K562 (cell line): ENCODE measurements around the gene DMGDH. TPM values are rescaled to one million over a fixed set of nuclear protein-coding genes. Genes with fewer than 3 reads are reported as not detected.

Source experiments
- ARID2 ChIP-seq: fragments of 450-650 bp; IDR thresholded peaks from 2 replicates; pipeline ENCODE4 v1.6.1; 2017; ENCODE audit warnings: antibody characterized with exemption, mild to moderate bottlenecking
- EP300 ChIP-seq: IDR thresholded peaks from 2 replicates; pipeline ENCODE4 v1.6.1; 2012; ENCODE audit warnings: low read length, improper control_type of control experiment
- ETS2 ChIP-seq: IDR thresholded peaks from 2 replicates; pipeline ENCODE4 v1.6.1; 2016; ENCODE audit warnings: borderline replicate concordance, missing genetic modification characterization, mild to moderate bottlenecking, moderate library complexity, missing compliant biosample characterization; ENCODE audit not compliant: poor library complexity, severe bottlenecking
- FOXA3 ChIP-seq, 2 experiments: fragments of 450-650 bp in 1 of 2; sonication (generic) in 1 of 2; formaldehyde crosslinking; IDR thresholded peaks in 1 of 2; conservative IDR thresholded peaks in 1 of 2; 2 replicates each; pipeline versions ENCODE4 v1.4.0 to v1.8.0; 2020 to 2022; ENCODE audit warnings: mild to moderate bottlenecking in 2 of 2, missing genetic modification reagents in 1 of 2
- GABPB1 ChIP-seq: sonication (generic); formaldehyde crosslinking; IDR thresholded peaks from 2 replicates; pipeline ENCODE4 v1.8.0; 2022; ENCODE audit warnings: mild to moderate bottlenecking, missing genetic modification reagents
- JUN ChIP-seq, 2 experiments: sonication (generic) in 1 of 2; formaldehyde crosslinking in 1 of 2; IDR thresholded peaks; 2 replicates each; pipeline versions ENCODE4 v1.6.1 to v1.8.0; 2012 to 2022; ENCODE audit warnings: borderline replicate concordance in 2 of 2, mild to moderate bottlenecking in 2 of 2, improper control_type of control experiment in 1 of 2, low read depth in 1 of 2, low read length in 1 of 2, missing genetic modification reagents in 1 of 2
- SIN3A ChIP-seq, 2 experiments: fragments of 150-350 bp in 1 of 2; IDR thresholded peaks; 2 replicates each; pipeline ENCODE4 v1.6.1; 2011 to 2016; ENCODE audit warnings: borderline replicate concordance in 2 of 2, low read depth in 2 of 2, low read length in 2 of 2, mild to moderate bottlenecking in 2 of 2, moderate library complexity in 2 of 2; ENCODE audit not compliant: control insufficient read depth in 1 of 2
- SIRT6 ChIP-seq: IDR thresholded peaks from one replicate; pipeline ENCODE4 v1.6.1; 2012; ENCODE audit warnings: low read depth, mild to moderate bottlenecking, control low read depth, inconsistent platforms, low read length, moderate library complexity
- SNRNP70 ChIP-seq: fragments of 200-400 bp; formaldehyde crosslinking; optimal IDR thresholded peaks from 2 replicates; pipeline ENCODE3; 2017; ENCODE audit warnings: low read depth, low read length
- SP2 ChIP-seq: IDR thresholded peaks from 2 replicates; pipeline ENCODE4 v1.6.1; 2011; ENCODE audit warnings: mild to moderate bottlenecking, low read depth, low read length, moderate library complexity; ENCODE audit not compliant: poor library complexity, severe bottlenecking; ENCODE audit errors: extremely low read depth
- ZC3H4 ChIP-seq: sonication (generic); formaldehyde crosslinking; IDR thresholded peaks from 2 replicates; pipeline ENCODE4 v1.9.0; 2021; ENCODE audit warnings: missing genetic modification reagents, borderline replicate concordance
- ZKSCAN1 ChIP-seq: fragments of 150-350 bp; IDR thresholded peaks from 2 replicates; pipeline ENCODE4 v1.6.1; 2016; ENCODE audit warnings: low read depth, low read length
- ZNF217 ChIP-seq: sonication (generic); formaldehyde crosslinking; IDR thresholded peaks from 2 replicates; pipeline ENCODE4 v1.8.0; 2022; ENCODE audit warnings: mild to moderate bottlenecking, missing genetic modification reagents
- ZNF232 ChIP-seq: sonication (generic); formaldehyde crosslinking; IDR thresholded peaks from 2 replicates; pipeline ENCODE4 v1.8.0; 2022; ENCODE audit warnings: mild to moderate bottlenecking, missing genetic modification reagents
- ZNF274 ChIP-seq: IDR thresholded peaks from 2 replicates; pipeline ENCODE4 v1.6.1; 2011; ENCODE audit warnings: low read depth, mild to moderate bottlenecking, low read length, moderate library complexity, borderline replicate concordance
- ZNF354B ChIP-seq: fragments of 250-450 bp; sonication (Bioruptor Pico); IDR thresholded peaks from 2 replicates; pipeline ENCODE4 v1.4.0; 2020
- ZNF589 ChIP-seq: fragments of 200-800 bp; sonication (Bioruptor generic); IDR thresholded peaks from 2 replicates; pipeline ENCODE4 v1.6.1; 2016; ENCODE audit warnings: low read depth, missing genetic modification characterization, missing compliant biosample characterization
- polyA plus RNA-seq, 8 experiments: library from polyadenylated mRNA; depleted of rRNA in 4 of 8; stranded (reverse) in 5 of 8; unstranded in 3 of 8; fragments of >200 nt; fragmentation: Nextera tagmentation in 2 of 8; fragmentation: Illumina TruSeq in 1 of 8; extraction: Ambion mirVana in 2 of 8; extraction: Trizol in 1 of 8; gene quantifications; 2 replicates each; pipeline versions ENCODE4 v1.2.1 to v1.2.3, GENCODE V29; 2011 to 2014; ENCODE audit warnings: inconsistent platforms in 1 of 8, missing spikeins in 1 of 8
- total RNA-seq, 7 experiments: library from RNA; depleted of rRNA in 6 of 7; stranded (reverse); fragments of >200 nt in 6 of 7; fragmentation: Illumina TruSeq in 2 of 7; extraction: Trizol in 2 of 7; gene quantifications; 2 replicates each; pipeline versions ENCODE4 v1.2.1 to v1.2.3, GENCODE V29; 2011 to 2021; ENCODE audit warnings: low replicate concordance in 1 of 7
- TF ChIP-seq, protein P1 (sequence below): IDR thresholded peaks from 2 replicates; pipeline ENCODE4 v1.6.1; 2011; ENCODE audit warnings: borderline replicate concordance, low read depth, mild to moderate bottlenecking, moderate library complexity, low read length; ENCODE audit not compliant: insufficient read depth, poor library complexity, severe bottlenecking
- TF ChIP-seq, protein P2 (sequence below): fragments of 450-650 bp; IDR thresholded peaks from 2 replicates; pipeline ENCODE4 v1.6.1; 2018; ENCODE audit not compliant: partially characterized antibody
- TF ChIP-seq, protein P3 (sequence below): fragments of 450-650 bp; formaldehyde crosslinking; IDR thresholded peaks from 2 replicates; pipeline ENCODE4 v1.4.0; 2020; ENCODE audit warnings: mild to moderate bottlenecking, moderate library complexity

The DMGDH gene
- total and polyA plus RNA-seq, 9 of the 15 experiments (the other 6 are each of a cell fraction or from before 2014, with no cell fraction given): 0.13 to 0.58 TPM; not detected in 7

DNA sequence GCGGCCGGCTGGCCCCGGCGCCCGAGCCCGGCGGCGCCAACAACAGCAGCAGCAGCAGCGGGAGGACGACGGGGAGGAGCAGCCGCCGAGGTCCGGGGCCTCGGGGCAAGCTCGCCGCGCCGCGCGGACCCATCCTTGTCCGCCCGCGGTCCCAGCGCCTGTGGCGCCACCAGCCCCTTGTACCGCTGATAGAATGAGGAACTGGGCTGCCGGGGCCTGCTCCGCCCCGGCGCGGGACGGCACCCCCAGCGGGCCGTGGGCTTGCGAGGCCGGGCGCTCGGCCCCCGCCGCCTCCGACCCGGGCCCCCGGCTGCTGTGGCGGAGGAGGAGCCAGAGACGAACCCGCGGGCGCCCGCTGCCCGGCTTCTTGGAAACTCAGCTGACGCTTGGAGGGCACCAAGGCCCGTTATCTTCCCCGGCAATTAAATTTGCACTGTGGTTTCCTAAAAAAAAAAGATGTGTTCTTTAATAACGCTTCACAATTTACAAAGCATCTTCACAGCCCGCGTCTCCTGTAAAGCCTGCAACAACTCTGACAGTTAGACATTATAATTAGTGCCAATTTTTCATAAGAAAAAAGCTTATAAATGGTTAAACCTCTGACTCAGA, 84.3 kb downstream of the DMGDH start, which contains the start of gene ARSB (continued):
- TF ChIP-seq SIN3A (IDR thresholded peaks at IDR 0.05; ENCODE audit: borderline replicate concordance in 2 of 2, control insufficient read depth in 1 of 2, low read depth in 2 of 2, low read length in 2 of 2) (peak; percentile 19 to 27; a peak in 1 of 4 replicates), EP300 (no peak), ZNF354B (CRISPR knock-in tag) (no peak), SIRT6 (no peak), ZNF274 (no peak), ZNF217 (CRISPR knock-in tag) (no peak), ZC3H4 (CRISPR knock-in tag) (no peak), GABPB1 (CRISPR knock-in tag) (no peak; the same call in 1 of the 2 replicates), ZNF232 (CRISPR knock-in tag) (no peak), ZNF589 (CRISPR knock-in tag) (peak; percentile 58; the same call in 1 of the 2 replicates), FOXA3 (CRISPR knock-in tag; conservative IDR thresholded peaks at IDR 0.05 in 1 of 2, IDR thresholded peaks at IDR 0.05 in 1 of 2) (no peak), SNRNP70 (no peak), ARID2 (no peak), ETS2 (tag) (no peak), JUN (IDR thresholded peaks at IDR 0.05; ENCODE audit: borderline replicate concordance, low read depth, low read length) (no peak), JUN (CRISPR knock-in tag; IDR thresholded peaks at IDR 0.05; ENCODE audit: borderline replicate concordance) (no peak), ZKSCAN1 (no peak), SP2 (no peak)
- TF ChIP-seq, protein P1, sequence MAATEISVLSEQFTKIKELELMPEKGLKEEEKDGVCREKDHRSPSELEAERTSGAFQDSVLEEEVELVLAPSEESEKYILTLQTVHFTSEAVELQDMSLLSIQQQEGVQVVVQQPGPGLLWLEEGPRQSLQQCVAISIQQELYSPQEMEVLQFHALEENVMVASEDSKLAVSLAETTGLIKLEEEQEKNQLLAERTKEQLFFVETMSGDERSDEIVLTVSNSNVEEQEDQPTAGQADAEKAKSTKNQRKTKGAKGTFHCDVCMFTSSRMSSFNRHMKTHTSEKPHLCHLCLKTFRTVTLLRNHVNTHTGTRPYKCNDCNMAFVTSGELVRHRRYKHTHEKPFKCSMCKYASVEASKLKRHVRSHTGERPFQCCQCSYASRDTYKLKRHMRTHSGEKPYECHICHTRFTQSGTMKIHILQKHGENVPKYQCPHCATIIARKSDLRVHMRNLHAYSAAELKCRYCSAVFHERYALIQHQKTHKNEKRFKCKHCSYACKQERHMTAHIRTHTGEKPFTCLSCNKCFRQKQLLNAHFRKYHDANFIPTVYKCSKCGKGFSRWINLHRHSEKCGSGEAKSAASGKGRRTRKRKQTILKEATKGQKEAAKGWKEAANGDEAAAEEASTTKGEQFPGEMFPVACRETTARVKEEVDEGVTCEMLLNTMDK: no peak
- TF ChIP-seq, protein P2, sequence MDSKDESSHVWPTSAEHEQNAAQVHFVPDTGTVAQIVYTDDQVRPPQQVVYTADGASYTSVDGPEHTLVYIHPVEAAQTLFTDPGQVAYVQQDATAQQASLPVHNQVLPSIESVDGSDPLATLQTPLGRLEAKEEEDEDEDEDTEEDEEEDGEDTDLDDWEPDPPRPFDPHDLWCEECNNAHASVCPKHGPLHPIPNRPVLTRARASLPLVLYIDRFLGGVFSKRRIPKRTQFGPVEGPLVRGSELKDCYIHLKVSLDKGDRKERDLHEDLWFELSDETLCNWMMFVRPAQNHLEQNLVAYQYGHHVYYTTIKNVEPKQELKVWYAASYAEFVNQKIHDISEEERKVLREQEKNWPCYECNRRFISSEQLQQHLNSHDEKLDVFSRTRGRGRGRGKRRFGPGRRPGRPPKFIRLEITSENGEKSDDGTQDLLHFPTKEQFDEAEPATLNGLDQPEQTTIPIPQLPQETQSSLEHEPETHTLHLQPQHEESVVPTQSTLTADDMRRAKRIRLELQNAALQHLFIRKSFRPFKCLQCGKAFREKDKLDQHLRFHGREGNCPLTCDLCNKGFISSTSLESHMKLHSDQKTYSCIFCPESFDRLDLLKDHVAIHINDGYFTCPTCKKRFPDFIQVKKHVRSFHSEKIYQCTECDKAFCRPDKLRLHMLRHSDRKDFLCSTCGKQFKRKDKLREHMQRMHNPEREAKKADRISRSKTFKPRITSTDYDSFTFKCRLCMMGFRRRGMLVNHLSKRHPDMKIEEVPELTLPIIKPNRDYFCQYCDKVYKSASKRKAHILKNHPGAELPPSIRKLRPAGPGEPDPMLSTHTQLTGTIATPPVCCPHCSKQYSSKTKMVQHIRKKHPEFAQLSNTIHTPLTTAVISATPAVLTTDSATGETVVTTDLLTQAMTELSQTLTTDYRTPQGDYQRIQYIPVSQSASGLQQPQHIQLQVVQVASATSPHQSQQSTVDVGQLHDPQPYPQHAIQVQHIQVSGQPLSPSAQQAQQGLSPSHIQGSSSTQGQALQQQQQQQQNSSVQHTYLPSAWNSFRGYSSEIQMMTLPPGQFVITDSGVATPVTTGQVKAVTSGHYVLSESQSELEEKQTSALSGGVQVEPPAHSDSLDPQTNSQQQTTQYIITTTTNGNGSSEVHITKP: no peak
- TF ChIP-seq, protein P3, sequence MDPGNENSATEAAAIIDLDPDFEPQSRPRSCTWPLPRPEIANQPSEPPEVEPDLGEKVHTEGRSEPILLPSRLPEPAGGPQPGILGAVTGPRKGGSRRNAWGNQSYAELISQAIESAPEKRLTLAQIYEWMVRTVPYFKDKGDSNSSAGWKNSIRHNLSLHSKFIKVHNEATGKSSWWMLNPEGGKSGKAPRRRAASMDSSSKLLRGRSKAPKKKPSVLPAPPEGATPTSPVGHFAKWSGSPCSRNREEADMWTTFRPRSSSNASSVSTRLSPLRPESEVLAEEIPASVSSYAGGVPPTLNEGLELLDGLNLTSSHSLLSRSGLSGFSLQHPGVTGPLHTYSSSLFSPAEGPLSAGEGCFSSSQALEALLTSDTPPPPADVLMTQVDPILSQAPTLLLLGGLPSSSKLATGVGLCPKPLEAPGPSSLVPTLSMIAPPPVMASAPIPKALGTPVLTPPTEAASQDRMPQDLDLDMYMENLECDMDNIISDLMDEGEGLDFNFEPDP: no peak
